IMR-90 (cell line): ENCODE results near the gene ELAVL1. TPM values are rescaled to one million over a fixed set of nuclear protein-coding genes. Genes with fewer than 3 reads are reported as not detected.

Experiments
- ATAC-seq: fragments of 200-7000 bp; cut with Tn5 transposase; 2 replicates; pipeline ENCODE4 v1.9.1; 2020; ENCODE audit warnings: low read depth, mild to moderate bottlenecking, moderate library complexity
- BruUV-seq: library from RNA; stranded (reverse); fragments of 400-500 nt; replicated peaks from 2 replicates; lab custom pipeline; 2021; lab: Mats Ljungman, UMichigan
- CTCF ChIA-PET: fragments of 300-600 bp; formaldehyde crosslinking; extraction: SDS; loops from one replicate; lab custom pipeline; 2021; ENCODE audit warnings: antibody characterized with exemption; lab: Yijun Ruan, JAX
- POLR2A ChIA-PET: fragments of 300-600 bp; sonication (Branson Sonifier 250); formaldehyde crosslinking; loops from one replicate; lab custom pipeline; 2022; ENCODE audit warnings: antibody characterized with exemption; ENCODE audit not compliant: unreplicated experiment; lab: Charles Lee
- DNase-seq: peaks from one replicate; pipeline ENCODE4 v3.0.0; 2013
- H2AFZ ChIP-seq: replicated peaks from 2 replicates; pipeline ENCODE3; 2013; ENCODE audit warnings: low read length, mild to moderate bottlenecking; ENCODE audit not compliant: poor library complexity
- H2AK5ac ChIP-seq: 2 replicates; pipeline ENCODE4 v1.6.1; 2013; ENCODE audit warnings: low read depth, low read length, inconsistent platforms
- H2AK9ac ChIP-seq: replicated peaks from 2 replicates; pipeline ENCODE3; 2013; ENCODE audit warnings: mild to moderate bottlenecking, low read depth, low read length, moderate library complexity; ENCODE audit not compliant: poor library complexity
- H2BK120ac ChIP-seq: 2 replicates; pipeline ENCODE4 v1.6.1; 2013; ENCODE audit warnings: low read depth, low read length, inconsistent platforms
- H2BK15ac ChIP-seq: 3 replicates; pipeline ENCODE4 v1.6.1; 2013; ENCODE audit warnings: low read depth, low read length, inconsistent platforms
- H2BK20ac ChIP-seq: 2 replicates; pipeline ENCODE4 v1.6.1; 2013; ENCODE audit warnings: low read depth, mild to moderate bottlenecking, inconsistent platforms, low read length, moderate library complexity
- H2BK5ac ChIP-seq: 2 replicates; pipeline ENCODE4 v1.6.1; 2013; ENCODE audit warnings: mild to moderate bottlenecking, low read depth, low read length, inconsistent platforms; ENCODE audit not compliant: poor library complexity, severe bottlenecking
- H3K14ac ChIP-seq: replicated peaks from 2 replicates; pipeline ENCODE4 v1.6.1; 2013; ENCODE audit warnings: low read depth, low read length, inconsistent platforms
- H3K18ac ChIP-seq: 2 replicates; pipeline ENCODE4 v1.6.1; 2013; ENCODE audit warnings: low read depth, low read length, control low read depth
- H3K23ac ChIP-seq: 2 replicates; pipeline ENCODE4 v1.6.1; 2013; ENCODE audit warnings: low read depth, low read length, inconsistent platforms
- H3K27ac ChIP-seq: 2 replicates; pipeline ENCODE4 v1.5.1; 2013; ENCODE audit warnings: mild to moderate bottlenecking, control low read depth, low read length; ENCODE audit not compliant: insufficient read depth
- H3K27me3 ChIP-seq: 2 replicates; pipeline ENCODE4 v1.6.1; 2013; ENCODE audit warnings: low read length; ENCODE audit not compliant: control insufficient read depth, insufficient read depth
- H3K36me3 ChIP-seq: 2 replicates; pipeline ENCODE4 v1.6.1; 2013; ENCODE audit warnings: low read length, mixed read lengths; ENCODE audit not compliant: control insufficient read depth, insufficient read depth
- H3K4ac ChIP-seq: 2 replicates; pipeline ENCODE4 v1.6.1; 2013; ENCODE audit warnings: low read depth, low read length, inconsistent platforms
- H3K4me1 ChIP-seq: 2 replicates; pipeline ENCODE4 v1.6.1; 2013; ENCODE audit warnings: low read length, mixed read lengths; ENCODE audit not compliant: control insufficient read depth, insufficient read depth
- H3K4me2 ChIP-seq: 2 replicates; pipeline ENCODE4 v1.6.1; 2013; ENCODE audit warnings: low read depth, mild to moderate bottlenecking, control low read depth, low read length, moderate library complexity
- H3K4me3 ChIP-seq: 2 replicates; pipeline ENCODE4 v1.5.1; 2013; ENCODE audit warnings: low read depth, mild to moderate bottlenecking, control low read depth, low read length, moderate library complexity; ENCODE audit not compliant: insufficient read depth
- H3K56ac ChIP-seq: 2 replicates; pipeline ENCODE4 v1.6.1; 2013; ENCODE audit warnings: low read length, inconsistent platforms; ENCODE audit not compliant: insufficient read depth; ENCODE audit errors: extremely low read depth
- H3K79me1 ChIP-seq, 2 experiments: 2 replicates each; pipeline ENCODE4 v1.6.1; 2013; ENCODE audit warnings: low read length in 2 of 2, inconsistent platforms in 1 of 2, low read depth in 1 of 2
- H3K9ac ChIP-seq: 2 replicates; pipeline ENCODE4 v1.6.1; 2013; ENCODE audit warnings: low read depth, low read length, control low read depth
- H3K9me1 ChIP-seq: 2 replicates; pipeline ENCODE4 v1.6.1; 2013; ENCODE audit warnings: low read length, inconsistent platforms; ENCODE audit not compliant: insufficient read depth
- H3K9me3 ChIP-seq: 2 replicates; pipeline ENCODE4 v1.6.1; 2013; ENCODE audit warnings: low read length; ENCODE audit not compliant: control insufficient read depth, insufficient read depth
- H4K20me1 ChIP-seq: 2 replicates; pipeline ENCODE4 v1.6.1; 2013; ENCODE audit warnings: low read length, inconsistent platforms; ENCODE audit not compliant: insufficient read depth
- H4K5ac ChIP-seq: 2 replicates; pipeline ENCODE4 v1.6.1; 2013; ENCODE audit warnings: mild to moderate bottlenecking, low read depth, low read length, control low read depth
- H4K8ac ChIP-seq, 2 experiments: 2 replicates each; pipeline ENCODE4 v1.6.1; 2013; ENCODE audit warnings: low read depth in 2 of 2, low read length in 2 of 2, control low read depth in 1 of 2, inconsistent platforms in 1 of 2
- H4K91ac ChIP-seq: 2 replicates; pipeline ENCODE4 v1.6.1; 2013; ENCODE audit warnings: low read depth, low read length, inconsistent platforms; ENCODE audit not compliant: insufficient read depth
- BHLHE40 ChIP-seq: fragments of 150-350 bp; IDR thresholded peaks from 2 replicates; pipeline ENCODE4 v1.6.1; 2016; ENCODE audit warnings: mild to moderate bottlenecking, low read depth, low read length
- MAZ ChIP-seq: IDR thresholded peaks from 2 replicates; pipeline ENCODE4 v1.6.1; 2012; ENCODE audit warnings: low read depth, mild to moderate bottlenecking, low read length, improper control_type of control experiment, moderate library complexity, borderline replicate concordance
- POLR2A ChIP-seq: IDR thresholded peaks from 2 replicates; pipeline ENCODE4 v1.6.1; 2012; ENCODE audit warnings: mild to moderate bottlenecking, low read depth, low read length
- WGBS, 2 experiments: methylation state at CpG; one replicate each; pipeline versions ENCODE4 v1.1.5 to v1.1.7; 2013; ENCODE audit warnings: missing lambda C conversion rate in 2 of 2; ENCODE audit not compliant: insufficient read length in 1 of 2; ENCODE audit errors: extremely low coverage in 2 of 2; 5-methylcytosine and 5-hydroxymethylcytosine counted together
- dilution Hi-C: fragments of 300-500 bp; cut with HindIII; formaldehyde crosslinking; loops from one replicate; pipeline ENCODE4 v1.14.3; 2018; ENCODE audit warnings: low sequenced_read_pairs; ENCODE audit not compliant: unreplicated experiment
- in situ Hi-C: fragments of 300-500 bp; cut with MboI; formaldehyde crosslinking; loops from 3 replicates; pipeline ENCODE4 v1.14.3; 2019; ENCODE audit warnings: low sequenced_read_pairs, inconsistent platforms, mixed read lengths
- intact Hi-C: fragments of 100-400 bp; cut with micrococcal nuclease; formaldehyde crosslinking; loops from 2 replicates; pipeline ENCODE4 v1.10.0; 2022
- polyA plus RNA-seq, 3 experiments: library from polyadenylated mRNA; depleted of rRNA; stranded (reverse); fragments of >200 nt; gene quantifications; 2 replicates each; pipeline ENCODE4 v1.2.3, GENCODE V29; 2012; ENCODE audit warnings: low replicate concordance in 1 of 3
- total RNA-seq: library from RNA; depleted of rRNA; stranded (reverse); fragments of >200 nt; gene quantifications from 2 replicates; pipeline ENCODE4 v1.2.3, GENCODE V29; 2012

Gene ELAVL1
- total and polyA plus RNA-seq, 2 of the 4 experiments (the other 2 are of a cell fraction): 55.6 to 59.0 TPM

DNA sequence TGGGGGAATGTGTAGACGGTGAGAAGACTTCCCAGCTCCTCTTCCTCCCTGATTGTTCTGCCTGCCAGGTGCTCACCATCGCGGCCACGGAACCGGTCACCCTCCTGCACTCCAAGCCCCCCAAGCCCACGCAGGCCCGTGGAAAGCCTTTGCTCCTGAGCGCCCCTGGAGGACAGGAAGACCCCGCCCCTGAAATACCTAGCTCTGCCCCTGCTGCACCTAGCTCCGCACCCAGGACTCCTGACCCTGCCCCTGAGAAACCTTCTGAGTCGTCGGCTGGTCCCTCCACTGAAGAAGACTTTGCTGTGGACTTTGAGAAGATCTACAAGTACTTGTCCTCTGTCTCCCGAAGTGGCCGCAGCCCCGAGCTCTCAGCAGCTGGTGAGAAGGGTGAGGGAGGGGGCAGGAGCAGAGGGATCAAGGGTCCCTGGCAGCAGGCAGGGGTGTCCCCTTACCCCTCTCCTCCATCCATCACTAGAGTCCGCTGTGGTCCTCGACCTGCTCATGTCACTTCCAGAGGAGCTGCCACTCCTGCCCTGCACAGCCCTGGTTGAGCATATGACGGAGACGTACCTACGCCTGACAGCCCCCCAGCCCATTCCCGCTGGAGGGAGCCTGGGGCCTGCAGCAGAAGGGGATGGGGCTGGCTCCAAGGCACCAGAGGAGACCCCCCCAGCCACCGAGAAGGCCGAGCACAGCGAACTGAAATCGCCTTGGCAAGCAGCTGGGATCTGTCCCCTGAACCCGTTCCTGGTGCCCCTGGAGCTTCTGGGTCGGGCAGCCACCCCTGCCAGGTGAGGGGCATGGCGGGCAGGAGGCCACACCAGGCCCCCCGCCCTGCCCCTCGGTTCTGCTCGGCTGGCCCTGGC lies 83.2 kb downstream of the ELAVL1 start:
- Histone ChIP-seq H3K79me1 (peaks cover 0 to 24% of the 10 kb centered on the region in 2 experiments; a peak in 2 of 4 replicates), H2BK5ac (no peak overlapping the region), H2BK120ac (no peak overlapping the region), H3K4me1 (peaks cover 20% of the 10 kb centered on the region), H3K14ac (no peak overlapping the region), H4K8ac (no peak overlapping the region), H3K27me3 (peaks cover under 1% of the 10 kb centered on the region; the same call in 1 of the 2 replicates), H4K20me1 (peaks cover 11% of the 10 kb centered on the region), H3K4ac (no peak overlapping the region), H3K36me3 (peaks cover 7% of the 10 kb centered on the region; the same call in 1 of the 2 replicates), H3K4me3 (no peak overlapping the region), H2AFZ (no peak overlapping the region), H4K5ac (no peak overlapping the region), H3K27ac (no peak overlapping the region), H3K9ac (no peak overlapping the region), H3K23ac (no peak overlapping the region), H3K4me2 (no peak overlapping the region; the same call in 1 of the 2 replicates), H2AK9ac (no peak overlapping the region), H2AK5ac (no peak overlapping the region), H2BK20ac (no peak overlapping the region), H3K9me3 (no peaks in the 10 kb centered on the region), H3K56ac (no peak overlapping the region), H4K91ac (no peak overlapping the region), H2BK15ac (no peak overlapping the region), H3K18ac (no peak overlapping the region), H3K9me1 (peaks cover 9% of the 10 kb centered on the region)
- POLR2A ChIA-PET: no interaction called here
- dilution Hi-C loops (no loop called here), in situ Hi-C loops (no loop called here), intact Hi-C loops (no loop called here)
- CTCF ChIA-PET: interaction anchor here (0.6 kb wide), 1 partner anchor 54 kb away, joined by 4 read pairs; no protein-coding TSS in a partner anchor
- 89% methylated on average over 8 of the region's 31 CpGs; no CpG with 5 or more reads in 1 of the 2 experiments for WGBS, 2 experiments
- no peak for TF ChIP-seq MAZ
- TF ChIP-seq POLR2A: no peak
- TF ChIP-seq BHLHE40: no peak
- no peak for DNase-seq
- BruUV-seq: no TSS peak
- ATAC-seq: no peak
